GM12875 (cell line): ENCODE measurements around the gene NUDT10.

Experiments
- H3K4me3 ChIP-seq: one replicate; pipeline ENCODE4 v1.5.1; 2011; ENCODE audit warnings: low read depth, low read length, control low read depth
- TF ChIP-seq, protein P1 (sequence below): IDR thresholded peaks from 2 replicates; pipeline ENCODE4 v1.5.1; 2011; ENCODE audit warnings: low read depth, mild to moderate bottlenecking, control low read depth, inconsistent platforms, low read length, moderate library complexity, borderline replicate concordance; ENCODE audit not compliant: insufficient read depth

NUDT10 gene

DNA sequence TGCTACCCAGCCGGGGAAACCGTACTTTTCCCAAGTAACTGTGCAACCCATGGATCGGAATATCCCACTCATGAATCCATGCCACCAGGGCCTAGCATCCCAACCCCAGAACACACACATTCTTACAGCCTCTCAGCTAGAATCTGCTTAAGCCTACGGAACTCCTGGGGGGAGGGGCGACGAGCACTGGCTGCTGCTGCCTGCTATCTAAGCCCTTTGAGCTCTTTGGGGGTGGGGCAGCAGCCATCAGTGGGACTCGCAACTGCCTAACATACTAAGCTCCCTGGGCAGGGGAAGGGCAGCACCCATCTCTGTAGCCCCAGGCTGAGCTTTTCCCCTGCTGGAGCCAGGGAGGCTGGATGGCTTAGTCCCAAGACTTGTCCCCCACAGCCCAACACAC is 28.6 kb downstream of the NUDT10 start:
- TF ChIP-seq, protein P1, sequence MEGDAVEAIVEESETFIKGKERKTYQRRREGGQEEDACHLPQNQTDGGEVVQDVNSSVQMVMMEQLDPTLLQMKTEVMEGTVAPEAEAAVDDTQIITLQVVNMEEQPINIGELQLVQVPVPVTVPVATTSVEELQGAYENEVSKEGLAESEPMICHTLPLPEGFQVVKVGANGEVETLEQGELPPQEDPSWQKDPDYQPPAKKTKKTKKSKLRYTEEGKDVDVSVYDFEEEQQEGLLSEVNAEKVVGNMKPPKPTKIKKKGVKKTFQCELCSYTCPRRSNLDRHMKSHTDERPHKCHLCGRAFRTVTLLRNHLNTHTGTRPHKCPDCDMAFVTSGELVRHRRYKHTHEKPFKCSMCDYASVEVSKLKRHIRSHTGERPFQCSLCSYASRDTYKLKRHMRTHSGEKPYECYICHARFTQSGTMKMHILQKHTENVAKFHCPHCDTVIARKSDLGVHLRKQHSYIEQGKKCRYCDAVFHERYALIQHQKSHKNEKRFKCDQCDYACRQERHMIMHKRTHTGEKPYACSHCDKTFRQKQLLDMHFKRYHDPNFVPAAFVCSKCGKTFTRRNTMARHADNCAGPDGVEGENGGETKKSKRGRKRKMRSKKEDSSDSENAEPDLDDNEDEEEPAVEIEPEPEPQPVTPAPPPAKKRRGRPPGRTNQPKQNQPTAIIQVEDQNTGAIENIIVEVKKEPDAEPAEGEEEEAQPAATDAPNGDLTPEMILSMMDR, result no peak
- no peak overlapping the region for H3K4me3 ChIP-seq

DNA sequence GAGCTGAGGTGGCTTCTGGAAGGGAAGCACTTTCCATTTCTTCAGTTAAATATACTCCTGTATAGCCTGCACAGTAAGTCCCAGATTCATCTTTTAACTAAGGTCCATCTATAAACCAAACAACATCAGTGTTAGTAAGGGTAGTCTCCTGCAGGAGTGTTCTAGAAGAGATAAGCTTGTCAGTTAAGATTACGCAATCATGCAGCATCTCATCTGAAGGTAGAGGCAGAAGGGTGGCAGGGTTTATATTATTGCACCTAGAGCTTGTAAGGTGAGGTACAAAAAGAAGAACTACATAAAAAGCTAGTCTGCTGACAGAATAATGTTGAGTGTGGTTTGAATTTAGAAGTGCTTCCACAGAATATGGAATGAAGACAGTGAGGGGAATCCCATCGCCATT is 44.0 kb downstream of the NUDT10 start:
- no peak overlapping the region for H3K4me3 ChIP-seq
- TF ChIP-seq, protein P1, result no peak
